ENCODE measurements around the gene ZNF750.

DNA sequence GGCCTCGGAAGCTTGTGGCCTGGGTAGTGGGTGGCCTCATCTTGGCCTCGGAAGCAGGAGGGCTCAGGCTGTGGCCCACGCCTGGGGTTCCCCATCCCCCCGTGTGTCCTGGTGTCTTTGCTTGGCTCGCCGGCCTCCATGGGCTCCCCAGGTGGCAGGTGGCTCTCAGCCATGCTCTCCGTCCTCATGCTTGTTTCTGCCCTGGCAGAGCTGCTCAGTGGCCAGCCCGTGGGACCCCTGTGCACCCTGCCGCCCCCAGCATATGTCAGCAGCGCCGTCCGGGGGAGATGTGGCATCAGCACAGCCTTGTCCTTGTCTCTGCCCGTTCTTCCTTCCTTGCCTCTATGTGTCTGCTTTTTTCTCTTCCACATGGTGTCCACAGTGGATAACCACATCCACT, 49.4 kb downstream of the ZNF750 start:
- TF ChIP-seq CTCF (IDR thresholded peaks at IDR 0.05) = no peak
- TF ChIP-seq POLR2A (IDR thresholded peaks at IDR 0.05) = no peak
